Breast epithelium (tissue), 4 donors: ENCODE measurements around the gene TCOF1. TPM values are rescaled to one million over a fixed set of nuclear protein-coding genes. Genes with fewer than 3 reads are reported as not detected.

Experiments used
- DNase-seq, 2 donors: peaks; one replicate each; pipeline ENCODE4 v3.0.0-alpha.2; 2019; ENCODE audit warnings: low spot score in 2 of 2
- H3K27ac ChIP-seq, 2 donors: fragments of 200-600 bp; sonication (generic) in 1 of 2; one replicate each; pipeline ENCODE4 v1.5.1; 2016 to 2019; ENCODE audit warnings: mild to moderate bottlenecking in 1 of 2
- H3K27me3 ChIP-seq, 2 donors: fragments of 200-600 bp; sonication (generic) in 1 of 2; one replicate each; pipeline versions ENCODE4 v1.5.1 to v1.6.0; 2017 to 2019; ENCODE audit warnings: control low read depth in 1 of 2, mild to moderate bottlenecking in 1 of 2
- H3K36me3 ChIP-seq: fragments of 200-600 bp; one replicate; pipeline ENCODE4 v1.5.1; 2019
- H3K4me1 ChIP-seq, 2 donors: fragments of 200-600 bp; sonication (generic); one replicate each; pipeline ENCODE4 v1.5.1; 2016 to 2019; ENCODE audit warnings: control low read depth in 1 of 2
- H3K4me3 ChIP-seq, 3 donors: fragments of 200-600 bp; sonication (generic); 1 replicate in 2 of 3; 2 replicates in 1 of 3; pipeline ENCODE4 v1.5.1; 2016 to 2019; ENCODE audit warnings: mild to moderate bottlenecking in 3 of 3, moderate library complexity in 2 of 3
- H3K9me3 ChIP-seq, 2 donors: fragments of 200-600 bp; sonication (generic) in 1 of 2; one replicate each; pipeline ENCODE4 v1.5.1; 2016 to 2019; ENCODE audit warnings: control low read depth in 1 of 2
- POLR2A ChIP-seq: fragments of 450-650 bp; IDR thresholded peaks from one replicate; pipeline ENCODE4 v1.6.1; 2016; ENCODE audit warnings: antibody characterized with exemption, mild to moderate bottlenecking, moderate library complexity
- POLR2AphosphoS5 ChIP-seq, 3 donors: sonication (generic); formaldehyde crosslinking; IDR thresholded peaks; one replicate each; pipeline ENCODE4 v1.6.1; 2017; ENCODE audit warnings: antibody characterized with exemption in 3 of 3
- intact Hi-C: fragments of 100-400 bp; cut with DNase I; formaldehyde crosslinking; loops from one replicate; pipeline ENCODE4 v1.15.1; 2023; ENCODE audit warnings: low total_unique reads
- total RNA-seq, 3 donors: library from RNA; depleted of rRNA; stranded (reverse); fragments of >200 nt; gene quantifications; one replicate each; pipeline ENCODE4 v1.1.0, GENCODE V29; 2016
- TF ChIP-seq, protein P1 (sequence below), 3 donors: fragments of 450-650 bp; IDR thresholded peaks; one replicate each; pipeline ENCODE4 v1.5.1; 2016 to 2017; ENCODE audit warnings: antibody characterized with exemption in 3 of 3, mild to moderate bottlenecking in 3 of 3, moderate library complexity in 3 of 3

TCOF1 gene
- total RNA-seq, 3 donors from 2014 or later: 20.6 to 37.7 (median 36.1) TPM

DNA sequence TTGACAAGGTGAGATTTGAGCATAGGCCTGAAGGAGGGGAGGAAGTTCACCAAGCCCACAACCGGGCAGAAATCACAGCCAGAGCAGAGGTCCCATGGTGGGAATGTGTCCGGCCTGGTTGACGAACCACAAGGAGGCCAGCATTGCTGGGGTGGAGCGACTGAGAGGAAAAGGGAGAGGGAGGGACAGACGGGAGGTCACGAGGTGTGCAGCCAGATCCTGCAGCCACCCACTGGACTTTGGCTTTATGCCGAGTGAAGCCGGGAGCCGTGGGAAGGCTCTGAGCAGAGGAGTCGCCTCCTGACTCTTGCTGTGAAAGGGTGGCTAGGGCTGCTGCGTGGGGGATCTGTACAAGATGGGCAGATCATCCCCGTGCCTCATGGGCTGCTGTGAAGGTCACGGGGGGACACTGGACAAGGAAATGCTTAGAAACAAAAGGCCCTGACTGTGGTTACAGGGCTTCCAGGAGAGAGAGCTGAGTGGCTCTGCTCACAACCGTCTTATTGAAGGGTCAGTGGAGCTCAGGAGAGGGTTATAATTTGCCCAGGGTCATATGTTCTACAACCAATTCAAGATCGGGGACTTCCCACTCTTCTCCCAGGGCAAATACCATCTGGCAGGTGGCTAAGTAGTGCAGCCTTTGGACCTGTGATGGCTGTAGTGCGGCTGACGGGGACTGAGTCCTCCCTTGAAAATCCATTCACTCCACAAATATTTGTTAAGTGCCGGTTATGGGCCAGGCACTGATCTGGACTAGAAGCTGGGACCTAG, 70.8 kb downstream of the TCOF1 start:
- Histone ChIP-seq H3K27ac (peak overlapping the region; percentile 42 to 71), H3K36me3 (no peaks in the 10 kb centered on the region), H3K9me3 (no peaks in the 10 kb centered on the region), H3K27me3 (no peaks in the 10 kb centered on the region), H3K4me1 (no peaks in the 10 kb centered on the region), H3K4me3 (peak overlapping the region in 1 of 3 donors; percentile 15)
- TF ChIP-seq, protein P1, sequence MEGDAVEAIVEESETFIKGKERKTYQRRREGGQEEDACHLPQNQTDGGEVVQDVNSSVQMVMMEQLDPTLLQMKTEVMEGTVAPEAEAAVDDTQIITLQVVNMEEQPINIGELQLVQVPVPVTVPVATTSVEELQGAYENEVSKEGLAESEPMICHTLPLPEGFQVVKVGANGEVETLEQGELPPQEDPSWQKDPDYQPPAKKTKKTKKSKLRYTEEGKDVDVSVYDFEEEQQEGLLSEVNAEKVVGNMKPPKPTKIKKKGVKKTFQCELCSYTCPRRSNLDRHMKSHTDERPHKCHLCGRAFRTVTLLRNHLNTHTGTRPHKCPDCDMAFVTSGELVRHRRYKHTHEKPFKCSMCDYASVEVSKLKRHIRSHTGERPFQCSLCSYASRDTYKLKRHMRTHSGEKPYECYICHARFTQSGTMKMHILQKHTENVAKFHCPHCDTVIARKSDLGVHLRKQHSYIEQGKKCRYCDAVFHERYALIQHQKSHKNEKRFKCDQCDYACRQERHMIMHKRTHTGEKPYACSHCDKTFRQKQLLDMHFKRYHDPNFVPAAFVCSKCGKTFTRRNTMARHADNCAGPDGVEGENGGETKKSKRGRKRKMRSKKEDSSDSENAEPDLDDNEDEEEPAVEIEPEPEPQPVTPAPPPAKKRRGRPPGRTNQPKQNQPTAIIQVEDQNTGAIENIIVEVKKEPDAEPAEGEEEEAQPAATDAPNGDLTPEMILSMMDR (IDR thresholded peaks at IDR 0.05): no peak
- TF ChIP-seq POLR2AphosphoS5 (IDR thresholded peaks at IDR 0.05) (no peak), POLR2A (no peak)
- intact Hi-C loops: no loop called here
- DNase-seq: peak; percentile 32 to 59

DNA sequence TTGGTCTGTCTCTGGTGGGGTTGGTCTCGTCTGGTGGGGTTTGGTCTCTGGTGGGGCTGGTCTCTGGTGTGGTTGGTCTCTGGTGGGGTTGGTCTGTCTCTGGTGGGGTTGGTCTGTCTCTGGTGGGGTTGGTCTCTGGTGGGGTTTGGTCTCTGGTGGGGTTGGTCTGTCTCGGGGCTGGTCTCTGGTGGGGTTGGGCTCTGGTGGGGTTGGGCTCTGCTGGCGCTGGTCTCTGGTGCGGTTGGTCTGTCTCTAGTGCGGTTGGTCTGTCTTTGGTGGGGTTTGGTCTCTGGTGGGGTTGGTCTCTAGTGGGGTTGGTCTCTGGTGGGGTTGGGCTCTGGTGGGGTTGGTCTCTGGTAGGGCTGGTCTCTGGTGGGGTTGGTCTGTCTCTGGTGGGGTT, 71.5 kb downstream of the TCOF1 start:
- DNase-seq: no peak

GRCh38 chr5:150429410-150429873, 71.9 kb downstream of the TCOF1 start:
- intact Hi-C loops: no loop called here
- H3K9me3 ChIP-seq: no peaks in the 10 kb centered on the region
- H3K27me3 ChIP-seq: no peaks in the 10 kb centered on the region
- TF ChIP-seq, protein P1 (IDR thresholded peaks at IDR 0.05): no peak
- no peak for TF ChIP-seq POLR2A
- TF ChIP-seq POLR2AphosphoS5 (IDR thresholded peaks at IDR 0.05): no peak
- no peaks in the 10 kb centered on the region for H3K4me1 ChIP-seq
- no peaks in the 10 kb centered on the region for H3K36me3 ChIP-seq
- no peak for DNase-seq
- H3K4me3 ChIP-seq: no peak overlapping the region
- peak overlapping the region in 1 of 2 donors; percentile 71 for H3K27ac ChIP-seq

More for the DNA sequence above, 71.5 kb downstream of the TCOF1 start:
- TF ChIP-seq POLR2A (no peak), POLR2AphosphoS5 (IDR thresholded peaks at IDR 0.05) (no peak)
- TF ChIP-seq, protein P1 (IDR thresholded peaks at IDR 0.05): no peak
- Histone ChIP-seq H3K27me3 (no peaks in the 10 kb centered on the region), H3K27ac (peak overlapping the region in 1 of 2 donors; percentile 71), H3K4me1 (no peaks in the 10 kb centered on the region), H3K4me3 (no peak overlapping the region), H3K9me3 (no peaks in the 10 kb centered on the region), H3K36me3 (no peaks in the 10 kb centered on the region)
- intact Hi-C loops: no loop called here

- TF ChIP-seq POLR2A (no peak), POLR2AphosphoS5 (IDR thresholded peaks at IDR 0.05) (no peak)
- TF ChIP-seq, protein P1 (IDR thresholded peaks at IDR 0.05): no peak
- Histone ChIP-seq H3K4me1 (no peaks in the 10 kb centered on the region), H3K9me3 (no peaks in the 10 kb centered on the region), H3K27ac (no peak overlapping the region), H3K36me3 (no peaks in the 10 kb centered on the region), H3K27me3 (no peaks in the 10 kb centered on the region), H3K4me3 (no peak overlapping the region)
- no peak for DNase-seq
- intact Hi-C loops: loop anchor here (5.0 kb wide), 1 partner anchor 556 kb away; no protein-coding TSS in a partner anchor
These were observed 73.6 kb downstream of the TCOF1 start for GRCh38 chr5:150431048-150431447.

DNA sequence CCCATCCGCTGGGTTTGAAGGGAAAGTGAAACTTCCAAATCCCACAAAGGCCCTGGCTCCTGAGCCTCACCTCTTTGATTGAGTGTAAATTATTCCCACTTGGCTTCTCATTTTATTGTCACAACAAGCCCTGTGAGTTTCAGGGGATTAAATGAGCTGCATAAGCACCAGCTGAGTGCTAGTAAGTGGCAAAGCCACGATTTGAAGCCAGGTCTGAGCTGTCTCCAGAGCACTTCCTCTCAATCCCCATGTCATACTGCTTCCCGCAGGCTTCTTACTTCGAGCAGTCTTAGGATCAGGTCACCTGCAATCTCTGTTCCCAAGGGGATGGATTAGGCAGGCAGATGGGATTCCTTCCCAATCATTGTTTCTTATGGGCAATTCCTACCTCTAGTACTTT, 74.1 kb downstream of the TCOF1 start:
- Histone ChIP-seq H3K27me3 (no peaks in the 10 kb centered on the region), H3K4me1 (no peaks in the 10 kb centered on the region), H3K4me3 (no peak overlapping the region), H3K27ac (no peak overlapping the region), H3K9me3 (no peaks in the 10 kb centered on the region), H3K36me3 (no peaks in the 10 kb centered on the region)
- intact Hi-C loops: loop anchor here (5.0 kb wide), 1 partner anchor 556 kb away; no protein-coding TSS in a partner anchor
- DNase-seq: no peak
- TF ChIP-seq, protein P1 (IDR thresholded peaks at IDR 0.05): no peak
